DOHH2 (cell line): ENCODE results near the gene OR51L1.

ENCODE experiments used
- EZH2phosphoT487 ChIP-seq: fragments of 200-600 bp; sonication (generic); IDR thresholded peaks from 2 replicates; pipeline ENCODE4 v1.6.1; 2017; ENCODE audit warnings: borderline replicate concordance, mild to moderate bottlenecking, antibody characterized with exemption, low read length, moderate library complexity, mixed read lengths
- TF ChIP-seq, protein P1 (sequence below): fragments of 200-600 bp; sonication (generic); IDR thresholded peaks from one replicate; pipeline ENCODE4 v1.5.1; 2014; ENCODE audit warnings: antibody characterized with exemption, mild to moderate bottlenecking, low read depth, low read length; ENCODE audit not compliant: poor library complexity, severe bottlenecking

DNA sequence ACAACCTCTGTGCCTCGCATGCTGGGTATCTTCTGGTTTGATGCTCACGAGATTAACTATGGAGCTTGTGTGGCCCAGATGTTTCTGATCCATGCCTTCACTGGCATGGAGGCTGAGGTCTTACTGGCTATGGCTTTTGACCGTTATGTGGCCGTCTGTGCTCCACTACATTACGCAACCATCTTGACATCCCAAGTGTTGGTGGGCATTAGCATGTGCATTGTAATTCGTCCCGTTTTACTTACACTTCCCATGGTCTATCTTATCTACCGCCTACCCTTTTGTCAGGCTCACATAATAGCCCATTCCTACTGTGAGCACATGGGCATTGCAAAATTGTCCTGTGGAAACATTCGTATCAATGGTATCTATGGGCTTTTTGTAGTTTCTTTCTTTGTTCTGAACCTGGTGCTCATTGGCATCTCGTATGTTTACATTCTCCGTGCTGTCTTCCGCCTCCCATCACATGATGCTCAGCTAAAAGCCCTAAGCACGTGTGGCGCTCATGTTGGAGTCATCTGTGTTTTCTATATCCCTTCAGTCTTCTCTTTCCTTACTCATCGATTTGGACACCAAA is 52.2 kb downstream of the OR51L1 start:
- TF ChIP-seq, protein P1, sequence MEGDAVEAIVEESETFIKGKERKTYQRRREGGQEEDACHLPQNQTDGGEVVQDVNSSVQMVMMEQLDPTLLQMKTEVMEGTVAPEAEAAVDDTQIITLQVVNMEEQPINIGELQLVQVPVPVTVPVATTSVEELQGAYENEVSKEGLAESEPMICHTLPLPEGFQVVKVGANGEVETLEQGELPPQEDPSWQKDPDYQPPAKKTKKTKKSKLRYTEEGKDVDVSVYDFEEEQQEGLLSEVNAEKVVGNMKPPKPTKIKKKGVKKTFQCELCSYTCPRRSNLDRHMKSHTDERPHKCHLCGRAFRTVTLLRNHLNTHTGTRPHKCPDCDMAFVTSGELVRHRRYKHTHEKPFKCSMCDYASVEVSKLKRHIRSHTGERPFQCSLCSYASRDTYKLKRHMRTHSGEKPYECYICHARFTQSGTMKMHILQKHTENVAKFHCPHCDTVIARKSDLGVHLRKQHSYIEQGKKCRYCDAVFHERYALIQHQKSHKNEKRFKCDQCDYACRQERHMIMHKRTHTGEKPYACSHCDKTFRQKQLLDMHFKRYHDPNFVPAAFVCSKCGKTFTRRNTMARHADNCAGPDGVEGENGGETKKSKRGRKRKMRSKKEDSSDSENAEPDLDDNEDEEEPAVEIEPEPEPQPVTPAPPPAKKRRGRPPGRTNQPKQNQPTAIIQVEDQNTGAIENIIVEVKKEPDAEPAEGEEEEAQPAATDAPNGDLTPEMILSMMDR = no peak
- no peak for TF ChIP-seq EZH2phosphoT487
